MM.1S (cell line): ENCODE data around the gene PLEKHA3.

ENCODE experiments used
- EZH2 ChIP-seq: fragments of 300-600 bp; sonication (generic); optimal IDR thresholded peaks from 2 replicates; pipeline ENCODE3; 2017; ENCODE audit warnings: low read depth, mild to moderate bottlenecking, antibody characterized with exemption, low read length, mixed read lengths
- EZH2phosphoT487 ChIP-seq: fragments of 300-600 bp; sonication (generic); IDR thresholded peaks from 2 replicates; pipeline ENCODE4 v1.6.1; 2018; ENCODE audit warnings: antibody characterized with exemption, low read length
- TF ChIP-seq, protein P1 (sequence below): fragments of 300-600 bp; sonication (generic); IDR thresholded peaks from 2 replicates; pipeline ENCODE4 v1.5.1; 2016; ENCODE audit warnings: antibody characterized with exemption, low read length, mixed read lengths

DNA sequence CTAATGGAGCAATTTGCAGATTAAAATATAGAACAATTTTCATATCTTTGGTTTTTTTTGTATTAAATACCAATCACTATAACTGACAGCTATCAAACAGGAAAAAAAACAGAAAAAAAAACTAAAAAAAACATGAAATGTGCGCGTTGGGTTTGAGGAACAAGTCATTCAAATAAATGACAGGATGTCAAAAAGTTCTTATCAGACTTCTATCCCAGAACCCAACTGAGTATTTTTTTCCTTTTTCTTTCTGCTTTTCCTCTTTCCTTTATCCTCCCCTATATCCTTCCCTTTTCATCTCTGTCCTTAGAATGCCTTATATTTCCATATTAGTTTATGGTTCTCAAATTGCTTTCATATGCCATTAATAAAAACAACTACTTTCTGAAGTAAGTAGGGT lies 43.6 kb upstream of the PLEKHA3 start:
- no peak for TF ChIP-seq EZH2phosphoT487
- TF ChIP-seq, protein P1, sequence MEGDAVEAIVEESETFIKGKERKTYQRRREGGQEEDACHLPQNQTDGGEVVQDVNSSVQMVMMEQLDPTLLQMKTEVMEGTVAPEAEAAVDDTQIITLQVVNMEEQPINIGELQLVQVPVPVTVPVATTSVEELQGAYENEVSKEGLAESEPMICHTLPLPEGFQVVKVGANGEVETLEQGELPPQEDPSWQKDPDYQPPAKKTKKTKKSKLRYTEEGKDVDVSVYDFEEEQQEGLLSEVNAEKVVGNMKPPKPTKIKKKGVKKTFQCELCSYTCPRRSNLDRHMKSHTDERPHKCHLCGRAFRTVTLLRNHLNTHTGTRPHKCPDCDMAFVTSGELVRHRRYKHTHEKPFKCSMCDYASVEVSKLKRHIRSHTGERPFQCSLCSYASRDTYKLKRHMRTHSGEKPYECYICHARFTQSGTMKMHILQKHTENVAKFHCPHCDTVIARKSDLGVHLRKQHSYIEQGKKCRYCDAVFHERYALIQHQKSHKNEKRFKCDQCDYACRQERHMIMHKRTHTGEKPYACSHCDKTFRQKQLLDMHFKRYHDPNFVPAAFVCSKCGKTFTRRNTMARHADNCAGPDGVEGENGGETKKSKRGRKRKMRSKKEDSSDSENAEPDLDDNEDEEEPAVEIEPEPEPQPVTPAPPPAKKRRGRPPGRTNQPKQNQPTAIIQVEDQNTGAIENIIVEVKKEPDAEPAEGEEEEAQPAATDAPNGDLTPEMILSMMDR = no peak
- TF ChIP-seq EZH2 = no peak
